HG03457 (cell line): ENCODE measurements around the gene KAT7.
A peak's percentile ranks its signal among the peaks of the same experiment; 100 is the strongest.

Experiments
- ATAC-seq: cut with Tn5 transposase; IDR thresholded peaks from one replicate; pipeline ENCODE4 v1.9.1; 2021; ENCODE audit warnings: moderate number of reproducible peaks; ENCODE audit not compliant: unreplicated experiment

The KAT7 gene

GRCh38 chr17:49760296-49760695 lies 28.2 kb upstream of the KAT7 start:
- ATAC-seq: no peak

DNA sequence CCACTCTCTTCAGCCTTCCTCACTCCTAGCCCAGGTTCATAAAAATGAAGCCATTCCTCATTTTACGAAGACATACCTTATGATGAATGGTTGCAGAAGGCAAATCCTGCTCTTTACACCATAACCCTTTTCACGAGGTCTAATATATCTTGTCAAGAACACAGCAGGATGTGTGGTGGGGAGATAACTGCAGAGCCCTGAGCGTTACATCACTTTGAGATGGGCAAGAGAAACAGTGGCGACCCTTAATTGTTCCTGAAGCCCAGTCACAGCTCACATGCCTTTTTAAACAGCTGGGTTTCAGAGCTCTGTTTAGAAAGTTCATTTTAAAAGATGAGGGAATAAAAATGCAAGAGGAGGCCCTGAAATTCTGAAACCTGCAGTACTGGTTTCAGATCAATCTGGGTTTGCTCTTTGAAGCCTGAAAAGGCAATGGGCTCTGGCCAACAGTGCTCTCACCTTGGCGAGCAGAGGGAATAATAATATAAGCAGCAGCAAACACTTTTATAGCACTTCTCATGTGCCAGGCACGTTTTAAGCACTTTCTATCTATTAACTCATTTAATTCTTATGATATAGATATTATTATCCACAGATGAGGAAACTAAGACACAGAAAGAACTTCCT lies 27.4 kb upstream of the KAT7 start:
- ATAC-seq: no peak

DNA sequence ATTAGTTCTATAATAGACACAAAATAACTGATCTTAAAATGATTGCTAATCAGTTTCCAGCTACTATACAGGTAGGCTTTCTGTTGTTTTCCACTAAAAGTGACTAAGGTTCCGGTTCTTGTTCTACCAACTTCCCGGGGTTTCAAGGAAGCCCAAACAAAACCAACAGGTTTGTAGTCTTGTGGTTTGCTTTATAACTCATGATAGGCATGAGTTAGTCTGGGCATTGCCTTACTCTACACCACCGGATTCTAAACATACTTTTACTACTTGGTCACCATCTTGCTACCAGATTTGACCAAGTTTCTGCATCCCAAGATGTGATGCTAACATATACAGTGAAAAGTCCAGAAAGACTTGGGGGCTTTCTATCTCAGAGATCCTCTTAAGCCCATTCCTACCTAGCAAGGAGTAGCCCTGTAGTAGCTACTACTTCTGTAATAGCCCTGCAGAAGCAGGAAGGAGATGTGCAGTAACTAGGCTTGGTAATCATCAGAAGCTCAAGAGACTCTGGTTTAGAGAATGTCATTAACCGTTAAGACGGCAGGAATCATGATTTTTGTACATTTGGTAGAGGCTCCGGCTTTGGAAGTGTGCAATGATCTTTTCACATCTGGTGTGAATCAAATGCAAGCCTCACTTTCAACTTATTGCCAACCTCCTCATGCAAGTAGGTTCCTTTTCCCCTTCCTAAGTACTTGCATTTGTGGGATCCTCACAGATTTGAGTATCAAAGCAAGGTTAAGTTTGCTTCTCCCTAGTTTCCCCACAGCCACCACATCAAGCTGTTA lies 26.1 kb upstream of the KAT7 start:
- ATAC-seq: no peak

DNA sequence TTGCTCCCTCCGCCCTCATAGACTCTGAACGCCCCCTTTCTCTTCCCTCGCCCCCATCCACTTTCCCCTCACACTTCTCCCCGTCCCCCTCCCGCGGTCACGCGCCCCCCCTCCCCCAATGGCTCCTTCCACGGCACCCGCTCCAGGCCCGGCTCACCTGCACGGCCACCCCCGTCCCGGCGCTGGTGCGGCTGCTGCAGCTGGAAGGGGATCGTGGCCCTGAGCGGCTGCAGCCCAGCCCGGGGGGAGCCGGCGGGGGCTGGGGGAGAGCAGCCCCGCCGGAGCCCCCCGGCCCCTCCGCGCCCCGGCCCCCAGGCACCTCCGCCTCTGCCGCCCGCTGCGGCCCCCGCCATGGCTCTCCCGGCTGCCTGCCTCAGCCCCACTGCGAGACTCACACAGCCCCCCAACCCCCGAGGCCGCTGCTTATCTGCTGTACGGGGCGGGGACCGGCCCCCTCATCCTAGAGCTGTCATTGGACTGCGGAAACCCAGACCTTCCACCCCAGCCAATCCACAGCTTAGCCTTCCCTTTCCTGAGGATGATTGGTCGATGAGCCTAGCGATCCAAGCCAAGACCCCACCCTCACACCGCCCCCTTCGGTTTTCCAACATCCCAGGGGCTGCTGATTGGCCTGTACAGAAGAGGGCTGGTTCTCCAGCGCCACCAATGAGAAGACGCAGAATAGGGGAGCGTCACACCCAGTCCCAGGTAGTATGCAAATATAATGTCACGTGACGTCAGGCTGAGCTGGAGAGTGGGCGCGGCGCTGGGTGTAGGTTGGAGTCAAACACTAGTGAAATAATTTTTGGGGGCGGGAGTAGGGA lies 24.5 kb upstream of the KAT7 start, which contains the start of gene FAM117A:
FAM117A (minus strand) TSS at position 397 of the 824 bp plus-strand sequence; CDS start at position 353, 44 bp downstream.
- ATAC-seq: peak; percentile 88

DNA sequence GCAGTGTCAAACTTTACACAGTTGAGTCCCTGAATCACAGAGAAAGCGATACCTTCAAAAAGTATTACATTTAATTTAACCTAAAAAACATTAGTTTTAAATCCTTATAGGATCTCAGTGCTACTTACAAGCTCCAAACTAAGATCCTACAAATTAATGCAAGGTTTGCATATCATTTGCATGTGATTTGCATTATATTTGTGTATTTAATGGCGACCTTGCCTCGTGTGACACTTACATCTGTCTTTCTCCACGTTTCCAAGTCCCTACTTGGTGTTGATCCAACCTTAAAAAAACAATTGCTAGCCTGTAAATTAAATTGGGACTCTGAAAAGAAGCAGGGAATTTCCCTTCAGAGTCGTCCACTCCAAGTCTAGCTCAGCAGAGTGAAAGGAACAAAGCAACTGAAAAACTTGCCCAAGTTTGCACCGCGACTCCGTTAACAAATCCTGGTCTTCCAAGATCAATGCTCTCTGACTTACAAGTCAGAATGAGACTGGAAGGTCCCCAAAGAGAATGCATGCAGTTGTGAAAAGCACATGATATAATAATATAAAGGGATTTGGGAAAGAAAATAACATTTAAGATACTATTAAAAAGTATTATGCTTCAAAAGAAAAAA lies 23.8 kb upstream of the KAT7 start:
- no peak for ATAC-seq

GRCh38 chr17:49766918-49767530 lies 21.5 kb upstream of the KAT7 start:
- no peak for ATAC-seq

- no peak for ATAC-seq
Observed at GRCh38 chr17:49775546-49776260, 12.8 kb upstream of the KAT7 start.

- no peak for ATAC-seq
Observed at GRCh38 chr17:49776551-49777300, 11.8 kb upstream of the KAT7 start.

- ATAC-seq: no peak
Observed at GRCh38 chr17:49777563-49777962, 10.9 kb upstream of the KAT7 start.

- ATAC-seq: no peak
Observed at GRCh38 chr17:49779156-49779738, 9.2 kb upstream of the KAT7 start.

DNA sequence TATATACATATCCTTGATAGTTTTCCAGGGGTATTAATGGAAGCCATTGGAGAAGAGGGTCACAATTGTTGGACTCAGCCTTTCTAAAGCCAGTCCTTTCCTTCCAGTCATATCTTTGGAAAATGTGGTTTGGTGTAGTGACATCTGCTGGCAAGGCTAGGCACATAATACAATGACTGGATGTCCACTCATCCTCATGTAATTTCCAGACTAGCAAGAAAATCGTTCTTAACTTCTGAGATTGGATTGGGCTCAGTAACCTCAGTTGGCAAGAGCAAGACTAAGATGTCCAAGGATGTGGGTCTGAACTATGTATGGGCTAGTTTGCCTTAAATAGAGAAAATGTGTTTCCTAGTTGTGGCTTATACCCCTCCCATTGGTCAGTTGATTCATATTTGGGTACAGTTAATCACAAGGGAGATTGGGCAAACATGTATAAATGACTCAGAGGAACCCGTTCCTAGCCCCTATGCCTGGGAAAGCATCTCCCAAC lies 8.7 kb upstream of the KAT7 start:
- ATAC-seq: no peak

GRCh38 chr17:49783071-49783715 lies 5.3 kb upstream of the KAT7 start:
- no peak for ATAC-seq

- no peak for ATAC-seq
Observed at GRCh38 chr17:49783791-49784190, 4.7 kb upstream of the KAT7 start.

- no peak for ATAC-seq
Observed at GRCh38 chr17:49784636-49785035, 3.8 kb upstream of the KAT7 start.

DNA sequence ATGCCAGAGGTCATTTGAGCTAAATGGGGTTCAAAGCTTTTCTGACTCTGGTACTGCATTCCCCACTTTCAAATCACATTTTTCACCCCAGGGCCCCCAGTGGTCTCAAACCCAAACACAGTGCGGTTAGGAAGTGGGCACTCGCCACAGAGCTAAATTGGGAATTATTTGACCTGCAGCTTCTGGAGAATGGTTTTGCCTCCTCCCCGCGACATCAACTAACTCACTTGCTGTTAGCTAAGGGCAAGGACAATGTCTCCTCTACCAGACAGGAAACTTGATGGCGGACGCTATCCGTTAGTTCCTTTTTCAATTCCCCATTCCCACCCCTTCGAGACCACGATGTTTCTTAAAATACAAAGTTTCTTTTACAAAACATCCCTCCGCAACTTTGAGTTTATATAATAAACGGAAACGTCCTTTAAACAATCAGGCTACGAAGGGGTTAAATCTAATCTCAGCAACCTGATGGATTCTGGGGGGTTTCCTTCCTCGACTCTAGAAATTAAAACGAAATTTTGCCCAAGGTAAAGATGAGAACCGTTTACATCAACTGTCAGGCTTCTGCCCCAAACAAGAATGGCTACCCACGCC lies 500 bp upstream of the KAT7 start:
- ATAC-seq: no peak

DNA sequence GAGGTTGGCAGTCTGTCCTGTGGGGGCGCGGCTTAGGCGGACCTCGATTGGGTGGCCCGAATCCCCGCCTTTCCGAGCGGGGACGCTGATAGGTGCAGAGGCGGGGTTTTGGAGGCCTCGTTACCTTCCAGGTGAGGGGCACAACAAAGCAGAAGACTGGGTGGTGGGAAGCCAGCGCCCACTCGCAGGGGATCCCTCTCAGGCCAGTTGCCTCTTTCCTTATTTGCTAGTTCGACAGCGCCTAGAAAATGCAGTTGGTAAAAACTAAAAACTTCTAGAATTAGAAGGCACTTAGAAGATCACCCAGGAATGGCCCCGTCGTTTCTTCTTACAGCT lies 730 bp downstream of the KAT7 start:
- ATAC-seq: no peak

DNA sequence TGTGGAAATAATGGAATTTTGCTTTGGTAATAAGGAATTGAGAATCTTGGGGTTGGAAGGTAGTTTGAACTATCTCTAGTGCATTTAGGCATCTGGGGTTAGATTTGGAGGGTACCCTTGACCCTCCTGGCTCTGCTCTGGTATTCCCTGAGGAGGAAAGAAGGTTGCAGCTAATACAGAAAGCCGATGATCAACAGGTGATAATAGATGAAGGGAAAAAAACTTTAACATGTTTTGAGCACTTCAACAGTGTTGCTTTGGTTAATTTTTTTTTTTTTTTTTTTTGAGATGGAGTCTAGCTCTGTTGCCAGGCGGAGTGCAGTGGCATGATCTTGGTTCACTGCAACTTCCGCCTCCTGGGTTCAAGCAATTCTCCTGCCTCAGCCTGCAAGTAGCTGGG lies 4.8 kb downstream of the KAT7 start:
- ATAC-seq: no peak

- no peak for ATAC-seq
Observed at GRCh38 chr17:49795372-49795771, 6.9 kb downstream of the KAT7 start.
